ENCODE data around the gene MBTPS1. TPM values are rescaled to one million over a fixed set of nuclear protein-coding genes. Genes with fewer than 3 reads are reported as not detected.
A peak's percentile ranks its signal among the peaks of the same experiment; 100 is the strongest.

MBTPS1 gene
- total RNA-seq, 1 donor from 2014 or later = 67.3 TPM

DNA sequence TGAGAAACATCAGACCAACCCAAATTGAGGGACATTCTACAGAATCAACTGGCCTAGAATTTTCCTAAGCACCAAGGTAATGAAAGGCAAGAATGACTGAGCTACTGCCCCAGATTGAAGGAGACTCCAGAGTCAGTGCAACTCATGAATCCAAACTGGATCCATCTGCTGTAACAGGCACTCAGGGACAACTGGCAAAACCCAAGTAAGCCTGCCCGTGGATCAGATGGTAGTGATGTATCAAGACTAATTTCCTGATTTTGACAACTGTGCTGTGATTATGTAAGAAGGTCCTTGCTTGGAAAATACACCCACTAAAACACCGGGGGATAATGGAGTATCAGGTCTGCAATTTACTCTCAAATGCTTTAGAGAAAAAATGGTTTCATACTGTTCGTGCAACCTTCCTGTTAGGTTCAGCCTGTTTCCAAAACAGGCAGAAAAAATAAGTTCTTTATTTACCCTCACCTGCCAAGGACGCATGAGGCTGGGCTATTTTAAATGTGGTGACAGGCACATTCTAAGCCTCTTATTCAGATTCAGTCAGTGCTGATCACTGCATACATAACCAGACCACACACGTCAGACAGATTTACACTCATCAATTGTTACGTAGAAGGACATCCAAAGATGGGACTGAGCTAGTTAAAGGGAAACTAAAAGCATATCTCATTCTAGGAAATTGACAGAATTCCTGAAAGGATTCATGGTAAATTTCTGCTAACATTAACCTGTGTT lies 7.0 kb downstream of the MBTPS1 start:
- peak; percentile 79 for ATAC-seq (ENCODE audit: poor library complexity)
- no peak for DNase-seq
- intact Hi-C loops (cut with DNase I) = no loop called here

DNA sequence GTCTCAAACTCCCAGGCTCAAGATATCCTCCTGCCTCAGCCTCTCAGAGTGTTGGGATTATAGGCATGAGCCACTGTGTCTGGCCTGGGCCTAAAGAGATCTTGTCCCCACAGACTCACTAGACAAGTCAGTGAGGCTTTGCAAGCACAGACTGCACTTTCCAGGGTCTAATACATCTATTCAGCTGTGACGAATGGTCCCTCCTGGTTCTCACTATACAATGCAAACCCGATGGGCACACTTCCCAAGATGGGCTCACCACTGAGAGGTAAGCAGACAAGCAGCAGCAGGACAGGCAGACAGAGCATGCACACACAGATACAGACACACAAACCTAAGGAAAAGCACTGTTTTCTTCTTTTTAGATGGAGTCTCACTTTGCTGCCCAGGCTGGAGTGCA lies 8.8 kb downstream of the MBTPS1 start:
- no peak for DNase-seq
- no peak for ATAC-seq (ENCODE audit: poor library complexity)
- intact Hi-C loops (cut with DNase I) = no loop called here

DNA sequence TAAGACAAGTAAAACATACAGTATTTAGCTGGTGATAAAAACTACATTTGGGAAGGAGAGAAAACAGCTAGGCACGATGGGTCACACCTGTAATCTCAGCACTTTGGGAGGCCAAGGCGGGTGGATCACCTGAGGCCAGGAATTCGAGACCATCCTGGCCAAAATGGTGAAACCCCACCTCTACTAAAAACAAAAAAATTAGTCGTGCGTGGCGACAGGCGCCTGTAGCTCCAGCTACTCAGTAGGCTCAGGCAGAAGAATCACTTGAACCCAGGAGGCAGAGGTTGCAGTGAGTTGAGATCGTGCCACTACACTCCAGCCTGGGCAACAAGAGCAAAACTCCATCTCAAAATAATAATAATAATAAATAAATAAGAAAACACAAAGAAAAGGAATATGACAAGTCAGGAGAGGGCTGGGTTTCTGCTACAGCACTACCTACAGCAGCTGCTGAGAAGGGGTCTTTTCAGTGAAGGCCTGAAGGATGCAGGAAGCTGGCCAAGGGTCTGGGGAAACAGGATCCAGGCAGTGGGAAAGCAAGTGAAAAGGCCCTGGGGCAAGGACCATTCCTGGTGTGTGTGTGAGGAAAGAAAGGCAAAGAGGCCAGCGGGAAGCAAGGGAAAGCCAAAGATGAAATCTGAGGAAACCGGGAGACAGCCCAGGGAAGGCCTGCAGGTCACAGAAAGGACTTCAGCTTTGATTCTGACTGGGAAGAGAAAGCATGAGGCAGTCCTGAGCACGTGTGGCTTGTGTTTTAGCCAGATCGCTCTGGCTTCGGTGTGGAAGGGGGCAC lies 10.6 kb downstream of the MBTPS1 start:
- ATAC-seq (ENCODE audit: poor library complexity) (peak; percentile 11), DNase-seq (no peak)
- intact Hi-C loops (cut with DNase I) = no loop called here

DNA sequence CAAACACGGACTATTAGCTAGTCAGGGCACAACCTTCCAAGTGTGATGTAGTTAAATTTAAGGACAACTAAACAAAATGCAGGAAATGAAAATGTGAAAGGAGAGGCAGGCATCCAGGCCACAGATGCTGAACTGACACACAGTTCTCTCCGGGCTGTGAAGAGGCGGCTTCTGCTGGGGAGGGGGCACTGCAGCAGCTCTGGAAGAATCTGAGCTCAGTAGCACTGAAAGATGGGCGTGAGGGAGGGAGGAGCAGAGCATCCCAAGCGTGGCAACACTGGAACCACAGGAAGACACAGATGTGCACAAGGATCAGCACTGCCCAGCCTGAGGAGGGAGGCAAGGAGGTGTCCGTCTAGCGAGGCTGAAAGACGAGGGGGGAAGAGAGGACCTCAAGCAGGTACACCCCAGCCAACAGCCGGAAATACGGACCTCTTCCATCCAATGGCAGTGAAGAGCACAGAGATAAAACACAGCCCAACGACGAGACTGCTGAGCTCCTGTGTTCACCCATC lies 11.4 kb downstream of the MBTPS1 start:
- no peak for DNase-seq
- intact Hi-C loops (cut with DNase I) = no loop called here
- no peak for ATAC-seq (ENCODE audit: poor library complexity)

DNA sequence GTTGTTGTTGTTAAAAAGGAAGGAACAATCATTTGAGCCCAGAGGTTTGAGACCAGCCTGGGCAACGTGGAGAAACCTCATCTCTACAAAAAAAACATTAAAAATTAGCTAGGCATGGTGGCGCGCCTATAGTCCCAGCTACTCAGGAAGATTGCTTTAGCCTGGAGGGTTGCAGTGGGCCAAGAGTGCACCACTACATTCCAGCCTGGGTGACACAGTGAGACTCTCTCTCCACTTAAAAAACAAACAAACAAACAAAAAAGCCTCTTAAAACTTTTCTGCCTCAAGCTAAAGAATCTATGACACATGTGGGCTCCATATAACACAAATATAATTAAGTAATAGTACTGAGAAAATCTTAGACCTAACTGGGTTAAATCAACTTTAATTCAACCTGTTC lies 12.5 kb downstream of the MBTPS1 start:
- intact Hi-C loops (cut with DNase I) = no loop called here
- DNase-seq = no peak
- ATAC-seq (ENCODE audit: poor library complexity) = no peak

DNA sequence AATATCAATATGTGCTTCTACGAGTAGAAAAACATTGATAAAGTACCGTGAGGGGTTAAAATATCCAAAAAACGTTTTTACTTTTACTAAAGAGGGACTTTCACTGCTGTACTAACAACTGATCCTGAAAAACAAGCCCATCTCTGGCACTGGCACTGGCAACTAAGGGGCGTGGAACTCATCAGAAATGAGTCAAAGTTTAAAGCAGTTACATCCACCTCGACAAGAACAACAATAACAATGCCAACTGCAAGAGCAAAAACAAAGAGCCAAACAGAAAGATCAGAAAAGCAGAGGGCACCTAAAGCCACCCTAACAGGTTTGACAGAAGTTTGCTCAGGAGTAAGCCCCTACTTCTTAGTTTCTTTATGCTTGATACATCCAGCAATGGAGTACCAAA lies 13.1 kb downstream of the MBTPS1 start:
- no peak for DNase-seq
- no peak for ATAC-seq (ENCODE audit: poor library complexity)
- intact Hi-C loops (cut with DNase I) = no loop called here

DNA sequence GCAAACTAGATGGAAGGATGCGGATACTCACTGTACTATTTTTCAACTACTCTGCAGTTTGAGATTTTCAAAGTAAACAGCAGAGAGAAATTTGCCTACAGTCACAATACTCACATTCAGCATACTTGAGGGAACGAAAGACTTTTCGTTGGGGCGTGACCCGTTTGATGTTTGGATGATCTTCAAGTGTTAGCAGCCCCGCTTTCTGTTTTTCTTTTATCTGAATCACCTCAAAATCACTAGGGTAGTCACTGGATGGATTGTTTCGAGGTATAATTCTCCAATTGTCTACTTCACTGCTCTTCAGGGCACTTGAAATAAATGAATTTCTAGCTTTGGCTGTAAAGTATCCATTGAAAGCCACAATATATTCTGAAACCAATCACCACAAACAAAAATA lies 17.8 kb downstream of the MBTPS1 start:
- intact Hi-C loops (cut with DNase I) = no loop called here
- no peak for DNase-seq
- ATAC-seq (ENCODE audit: poor library complexity) = no peak

DNA sequence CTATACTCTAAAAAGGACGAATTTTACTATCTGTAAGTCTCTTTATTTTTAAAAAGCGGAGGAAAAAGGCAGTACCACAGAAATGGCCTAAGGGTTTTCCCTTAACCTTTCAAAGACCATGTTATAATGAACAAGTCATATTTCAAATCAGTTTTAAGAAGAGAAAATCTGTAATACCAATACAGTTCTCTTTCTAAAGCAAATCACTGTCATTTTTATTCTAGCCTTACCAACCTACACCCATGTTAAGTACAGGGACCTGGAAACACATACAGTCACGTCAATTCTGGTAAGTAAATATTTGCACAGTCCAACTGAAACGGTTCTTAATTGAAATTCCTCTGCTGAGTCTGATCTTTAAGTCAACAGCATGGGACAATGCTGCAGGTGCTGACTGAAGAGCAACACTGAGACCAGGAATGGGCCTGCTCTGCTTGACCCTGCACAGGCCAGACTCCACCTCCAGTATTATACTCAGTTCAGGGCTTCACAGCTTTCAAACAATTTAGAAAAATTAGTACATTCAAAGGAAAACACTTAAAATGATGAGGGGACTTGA lies 20.2 kb downstream of the MBTPS1 start:
- ATAC-seq (ENCODE audit: poor library complexity) = no peak
- DNase-seq = no peak
- intact Hi-C loops (cut with DNase I) = no loop called here

DNA sequence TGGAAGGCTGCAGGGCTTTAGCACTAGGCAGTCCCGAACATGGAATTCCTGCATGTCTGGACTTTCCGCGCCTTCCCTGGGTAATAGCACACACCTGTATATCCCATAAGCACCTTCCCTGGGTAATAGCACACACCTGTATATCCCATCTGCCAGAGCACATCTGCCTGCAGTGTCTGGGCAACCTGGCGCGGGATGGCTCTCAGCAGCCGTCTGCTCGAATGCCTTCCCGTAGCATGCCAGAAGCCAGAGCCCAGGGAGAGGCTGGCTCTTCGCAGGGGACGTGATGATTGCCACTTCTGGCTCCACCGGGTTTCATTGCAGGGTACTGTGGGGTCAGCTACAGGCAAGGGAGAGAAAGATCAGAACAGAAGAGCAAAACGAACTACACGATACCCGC lies 21.3 kb downstream of the MBTPS1 start:
- DNase-seq (peak; percentile 58), ATAC-seq (ENCODE audit: poor library complexity) (peak; percentile 60)
- intact Hi-C loops (cut with DNase I) = no loop called here

DNA sequence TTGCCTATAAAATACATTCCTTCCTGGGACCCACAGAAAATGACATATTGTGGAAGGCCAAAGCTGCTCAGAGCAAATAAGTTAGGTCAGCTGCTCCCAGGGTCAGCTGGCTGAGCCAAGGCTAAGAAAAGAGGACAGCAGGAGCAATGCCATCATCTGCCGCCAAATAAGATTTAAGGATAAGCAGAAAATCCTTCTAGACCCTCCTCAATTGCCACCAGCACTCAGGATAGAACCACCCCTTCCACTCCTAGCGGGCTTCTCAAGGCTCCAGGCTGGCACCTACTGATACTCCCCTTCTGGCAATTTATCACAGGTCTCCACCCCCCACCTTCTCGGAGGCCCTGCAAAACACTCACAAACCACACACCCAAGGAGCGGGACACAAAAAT lies 22.9 kb downstream of the MBTPS1 start:
- ATAC-seq (ENCODE audit: poor library complexity) (no peak), DNase-seq (no peak)
- intact Hi-C loops (cut with DNase I) = no loop called here

DNA sequence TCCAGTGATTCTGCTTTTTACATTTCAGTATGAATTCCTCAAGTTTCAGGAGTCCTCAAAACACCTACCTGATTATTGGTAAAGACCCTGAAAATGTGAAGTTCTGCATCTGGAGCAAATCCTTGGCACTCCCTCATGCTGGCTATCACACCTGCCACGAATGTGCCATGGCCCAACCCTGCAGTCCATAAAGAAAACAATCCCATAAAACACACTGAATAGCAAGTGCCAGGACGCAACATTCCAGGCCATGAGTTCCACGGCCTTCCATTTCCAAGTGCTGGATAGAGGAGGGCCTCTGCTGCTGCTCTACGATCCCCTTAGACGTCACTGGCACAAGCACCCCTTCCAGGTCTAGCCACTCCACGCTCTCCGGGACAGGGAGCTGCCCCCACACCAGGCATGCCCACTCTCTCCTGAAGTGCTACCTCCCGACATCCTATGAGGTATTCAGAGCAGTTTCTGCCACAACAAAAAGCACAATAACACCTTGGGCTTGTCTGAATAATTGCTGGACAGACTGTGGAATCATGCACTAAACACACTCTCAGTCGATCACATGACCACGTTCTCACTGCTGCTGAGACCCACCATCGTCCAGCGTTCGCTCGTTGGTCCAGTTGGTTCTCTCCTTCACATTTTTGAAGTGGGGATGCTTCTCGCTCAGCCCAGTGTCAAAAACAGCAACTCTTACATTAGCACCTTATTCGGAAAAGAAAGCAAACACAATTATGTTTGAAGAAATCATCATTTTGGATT lies 23.4 kb downstream of the MBTPS1 start:
- ATAC-seq (ENCODE audit: poor library complexity) (no peak), DNase-seq (no peak)
- intact Hi-C loops (cut with DNase I) = no loop called here

DNA sequence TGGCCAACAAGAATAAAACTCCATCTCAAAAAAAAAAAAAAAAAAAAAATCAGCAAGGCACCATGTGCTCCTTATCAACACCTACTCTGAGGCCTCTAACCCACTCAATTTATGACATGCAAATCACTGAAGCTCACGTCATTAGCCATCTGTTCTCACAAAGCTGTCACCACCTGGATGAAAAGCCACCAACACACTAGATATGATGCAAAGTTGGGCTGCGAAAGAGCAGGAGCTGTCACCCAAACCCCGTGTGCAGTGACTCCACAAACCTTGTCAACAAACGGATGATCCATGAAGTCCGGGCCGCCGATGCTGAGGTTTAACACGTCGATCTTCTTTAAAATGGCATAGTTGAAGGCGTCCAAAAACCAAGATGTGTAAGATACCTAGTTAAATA lies 25.3 kb downstream of the MBTPS1 start:
- peak; percentile 69 for ATAC-seq (ENCODE audit: poor library complexity)
- intact Hi-C loops (cut with DNase I) = no loop called here
- no peak for DNase-seq

DNA sequence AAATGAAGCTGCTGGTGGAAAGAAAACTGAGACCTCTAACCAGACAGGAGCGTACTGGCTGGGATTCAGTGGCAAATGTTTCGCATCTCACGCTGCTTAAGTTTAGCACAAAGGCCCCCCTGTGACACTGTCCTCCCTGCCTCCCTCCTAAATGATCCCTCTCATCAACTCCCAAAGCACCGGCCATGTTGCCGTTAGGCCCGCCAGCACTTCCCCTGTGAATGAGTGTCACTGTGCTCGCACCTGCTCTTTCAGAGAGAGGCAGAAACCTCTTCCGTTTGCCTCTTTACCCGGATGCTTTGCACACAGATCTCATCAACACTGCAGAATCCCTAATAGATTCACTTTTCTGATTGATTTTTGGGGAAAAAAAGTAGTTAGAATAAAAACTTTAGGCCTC lies 26.5 kb downstream of the MBTPS1 start:
- no peak for ATAC-seq (ENCODE audit: poor library complexity)
- DNase-seq = no peak
- intact Hi-C loops (cut with DNase I) = no loop called here

DNA sequence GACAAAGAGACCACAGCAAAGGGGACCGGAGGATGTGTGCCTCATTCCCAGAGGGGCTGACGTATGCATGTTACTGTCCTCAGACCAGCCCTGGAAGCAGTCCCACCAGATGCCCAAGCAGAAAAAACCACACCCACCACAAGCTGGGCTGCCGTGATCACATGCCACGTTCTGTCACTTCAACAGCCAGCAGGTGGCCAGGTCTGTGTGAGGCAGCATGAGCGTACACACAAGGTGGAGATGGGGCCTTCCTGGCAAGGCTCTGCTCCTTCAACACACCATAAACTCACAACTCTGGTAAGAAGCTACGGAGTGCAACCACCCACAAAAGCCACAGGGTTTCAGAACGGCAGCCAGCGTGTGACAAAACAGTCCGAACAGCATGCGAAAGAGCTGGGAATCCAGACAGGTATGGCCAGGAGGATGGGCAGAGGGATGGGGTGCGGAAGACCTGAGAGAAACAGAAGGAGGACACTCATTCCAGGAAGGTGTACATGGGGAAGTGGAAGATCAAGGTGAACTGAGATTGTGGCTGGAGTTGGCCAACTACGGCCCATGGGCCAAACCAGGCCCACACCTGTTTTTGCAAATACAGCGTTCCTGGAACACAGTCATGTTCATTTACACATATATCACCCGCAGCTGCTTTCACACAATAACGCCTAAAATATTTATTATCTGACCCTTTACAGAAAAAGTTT lies 27.9 kb downstream of the MBTPS1 start:
- ATAC-seq (ENCODE audit: poor library complexity) = peak; percentile 51
- peak; percentile 78 for DNase-seq
- intact Hi-C loops (cut with DNase I) = loop anchor here (5.0 to 10.0 kb wide), 2 partner anchors 56 to 98 kb away; partner anchors contain the start of genes DNAAF1, HSDL1 and TAF1C

DNA sequence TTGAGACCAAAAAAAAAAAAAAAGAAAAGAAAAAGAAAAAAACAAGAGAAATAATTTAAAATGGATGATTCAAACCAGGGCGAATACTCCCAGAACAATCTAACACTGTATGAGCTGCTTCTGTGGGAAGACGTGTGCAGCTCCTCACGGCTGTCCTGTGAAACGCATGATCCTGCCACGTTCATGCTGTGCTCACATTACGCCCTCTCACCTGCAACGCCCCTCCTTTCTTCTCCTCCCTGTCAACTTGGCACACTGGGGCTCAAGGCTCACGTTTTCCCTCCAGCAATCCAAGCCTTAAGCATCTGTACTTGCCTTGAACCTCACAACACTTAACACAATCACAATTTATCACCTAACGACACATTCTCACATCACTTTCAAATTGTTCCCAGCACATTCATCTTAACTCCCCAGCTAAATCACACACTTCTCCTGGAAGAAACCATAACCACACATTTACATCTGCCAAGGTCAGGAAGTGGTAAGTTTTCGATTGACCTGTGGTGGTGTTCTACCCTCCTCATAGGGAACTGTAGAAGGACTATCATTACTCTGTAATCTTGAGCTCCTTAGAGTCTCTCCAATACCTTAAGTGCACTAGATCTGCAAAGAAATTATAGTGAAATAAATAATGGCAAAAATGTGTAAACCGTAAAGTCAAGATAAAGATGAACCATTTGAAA lies 29.1 kb downstream of the MBTPS1 start:
- ATAC-seq (ENCODE audit: poor library complexity) (no peak), DNase-seq (no peak)
- intact Hi-C loops (cut with DNase I) = loop anchor here (5.0 to 10.0 kb wide), 2 partner anchors 57 to 100 kb away; partner anchors contain the start of genes DNAAF1, HSDL1 and TAF1C

DNA sequence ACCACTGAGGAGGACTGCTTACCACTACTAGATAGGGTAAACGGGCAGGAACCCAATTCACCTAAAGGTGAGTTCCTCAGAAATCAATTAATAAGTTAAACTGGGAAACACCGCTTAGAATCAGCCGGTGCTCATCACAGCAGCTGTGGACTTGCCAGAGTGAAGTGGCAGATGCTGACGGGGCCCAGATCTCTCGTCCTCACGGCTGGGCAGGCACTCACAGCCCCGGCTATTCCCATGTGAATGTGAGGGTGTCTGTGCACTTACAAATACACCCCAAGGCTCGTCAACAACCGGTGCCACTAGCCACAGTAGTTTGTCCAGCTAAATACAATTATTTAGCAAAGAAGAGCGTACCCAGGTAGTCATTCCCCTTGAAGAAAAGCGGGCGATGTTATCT lies 29.7 kb downstream of the MBTPS1 start:
- intact Hi-C loops (cut with DNase I) = loop anchor here (5.0 to 10.0 kb wide), 2 partner anchors 58 to 100 kb away; partner anchors contain the start of genes DNAAF1, HSDL1 and TAF1C
- ATAC-seq (ENCODE audit: poor library complexity) (no peak), DNase-seq (no peak)

DNA sequence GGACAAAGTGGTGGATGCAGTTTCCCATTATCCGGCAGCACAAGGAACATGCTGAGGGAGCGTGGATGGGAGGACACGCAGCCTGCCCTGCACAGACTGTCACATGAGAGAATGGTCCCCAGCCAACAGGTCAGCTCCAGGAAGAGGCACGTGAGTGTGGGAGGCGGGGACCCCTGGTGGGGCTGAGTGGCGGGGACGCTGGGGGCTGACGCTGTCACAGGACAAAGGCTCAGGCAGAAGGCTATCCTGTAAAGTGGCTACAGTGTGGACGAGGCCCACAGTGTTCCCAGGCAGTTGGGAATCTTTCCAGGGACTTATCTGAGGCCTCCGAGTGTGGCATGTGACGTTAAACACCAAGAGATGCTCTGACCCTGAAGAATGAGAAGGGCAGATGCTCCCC lies 30.4 kb downstream of the MBTPS1 start:
- DNase-seq (peak; percentile 68), ATAC-seq (ENCODE audit: poor library complexity) (peak; percentile 81)
- intact Hi-C loops (cut with DNase I) = loop anchor here (5.0 to 10.0 kb wide), 2 partner anchors 58 to 101 kb away; partner anchors contain the start of genes DNAAF1, HSDL1 and TAF1C
